ENCODE data around the gene CCDC154.

The CCDC154 gene

DNA sequence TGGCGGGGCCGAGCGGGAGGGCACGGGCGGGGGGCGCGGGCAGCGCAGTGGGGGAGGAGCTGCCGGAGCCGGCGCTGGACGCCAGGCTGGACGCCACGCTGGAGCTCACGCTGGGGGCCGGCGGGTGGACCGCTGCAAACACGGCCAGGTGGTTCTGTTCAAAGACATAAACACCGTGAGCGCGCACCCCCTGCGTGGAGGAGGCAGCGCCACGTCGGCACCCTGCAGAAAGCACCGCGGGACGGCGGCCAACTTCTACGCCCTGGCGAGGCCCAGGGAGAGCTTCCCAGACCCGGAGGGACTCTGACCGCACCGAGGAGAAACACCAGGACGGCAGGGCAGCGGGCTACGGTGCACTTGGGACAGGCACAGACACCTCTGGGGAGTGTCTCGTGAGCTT lies 59.1 kb downstream of the CCDC154 start:
- Histone ChIP-seq H3K27me3 (no peaks in the 10 kb centered on the region), H3K9me3 (no peaks in the 10 kb centered on the region), H3K36me3 (no peaks in the 10 kb centered on the region), H3K4me3 (ENCODE audit: low read depth, low read length) (no peak overlapping the region), H3K4me1 (no peaks in the 10 kb centered on the region)
- TF ChIP-seq, protein P1, sequence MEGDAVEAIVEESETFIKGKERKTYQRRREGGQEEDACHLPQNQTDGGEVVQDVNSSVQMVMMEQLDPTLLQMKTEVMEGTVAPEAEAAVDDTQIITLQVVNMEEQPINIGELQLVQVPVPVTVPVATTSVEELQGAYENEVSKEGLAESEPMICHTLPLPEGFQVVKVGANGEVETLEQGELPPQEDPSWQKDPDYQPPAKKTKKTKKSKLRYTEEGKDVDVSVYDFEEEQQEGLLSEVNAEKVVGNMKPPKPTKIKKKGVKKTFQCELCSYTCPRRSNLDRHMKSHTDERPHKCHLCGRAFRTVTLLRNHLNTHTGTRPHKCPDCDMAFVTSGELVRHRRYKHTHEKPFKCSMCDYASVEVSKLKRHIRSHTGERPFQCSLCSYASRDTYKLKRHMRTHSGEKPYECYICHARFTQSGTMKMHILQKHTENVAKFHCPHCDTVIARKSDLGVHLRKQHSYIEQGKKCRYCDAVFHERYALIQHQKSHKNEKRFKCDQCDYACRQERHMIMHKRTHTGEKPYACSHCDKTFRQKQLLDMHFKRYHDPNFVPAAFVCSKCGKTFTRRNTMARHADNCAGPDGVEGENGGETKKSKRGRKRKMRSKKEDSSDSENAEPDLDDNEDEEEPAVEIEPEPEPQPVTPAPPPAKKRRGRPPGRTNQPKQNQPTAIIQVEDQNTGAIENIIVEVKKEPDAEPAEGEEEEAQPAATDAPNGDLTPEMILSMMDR (IDR thresholded peaks at IDR 0.05; ENCODE audit: low read depth, low read length) = no peak
- no peak for DNase-seq

Measured in BE2C (cell line).